HG02588 (cell line): ENCODE measurements around the gene KIF18B.

Experiments used
- ATAC-seq: cut with Tn5 transposase; IDR thresholded peaks from one replicate; pipeline ENCODE4 v1.9.1; 2021; ENCODE audit warnings: mild to moderate bottlenecking, moderate library complexity; ENCODE audit not compliant: unreplicated experiment

KIF18B gene

DNA sequence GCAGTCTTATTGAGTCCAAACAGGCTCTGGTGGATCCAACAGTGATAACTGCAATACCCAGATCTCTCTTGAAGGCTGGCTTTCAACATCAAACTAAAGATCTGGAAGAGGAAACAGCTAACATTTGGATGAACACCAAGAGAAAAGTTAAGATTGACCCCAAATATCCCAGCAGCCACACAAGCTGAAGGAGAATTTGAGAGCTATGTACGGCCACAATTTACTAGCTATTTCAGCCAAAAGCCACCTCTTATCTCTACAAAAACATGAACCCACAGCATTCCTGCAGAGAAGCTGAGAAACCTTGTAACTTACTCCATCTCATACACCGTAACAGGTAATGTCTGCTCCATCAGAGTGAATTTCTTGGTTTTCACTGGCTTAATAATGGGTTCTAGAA, 62.6 kb downstream of the KIF18B start:
- ATAC-seq: no peak

DNA sequence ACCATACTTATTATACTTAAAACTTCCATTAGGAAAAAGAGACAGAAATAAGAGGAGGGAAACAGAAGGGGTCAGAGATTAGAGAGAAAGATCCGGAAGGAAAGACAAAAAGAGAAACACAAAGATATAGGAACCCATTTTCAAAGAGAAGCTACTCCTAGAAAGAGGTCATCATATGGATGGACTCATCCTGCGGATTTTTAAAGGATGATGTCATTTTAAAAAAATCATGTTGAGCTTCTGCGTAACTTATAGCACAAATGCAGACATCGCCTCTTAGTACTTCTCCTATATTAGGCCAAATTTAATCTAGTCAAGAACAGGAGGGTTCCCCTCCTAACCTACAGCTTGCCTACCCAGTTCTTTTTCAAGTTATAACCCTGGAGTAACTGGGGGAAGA, 66.4 kb downstream of the KIF18B start:
- no peak for ATAC-seq

GRCh38 chr17:44880062-44880461, 67.5 kb downstream of the KIF18B start:
- no peak for ATAC-seq

DNA sequence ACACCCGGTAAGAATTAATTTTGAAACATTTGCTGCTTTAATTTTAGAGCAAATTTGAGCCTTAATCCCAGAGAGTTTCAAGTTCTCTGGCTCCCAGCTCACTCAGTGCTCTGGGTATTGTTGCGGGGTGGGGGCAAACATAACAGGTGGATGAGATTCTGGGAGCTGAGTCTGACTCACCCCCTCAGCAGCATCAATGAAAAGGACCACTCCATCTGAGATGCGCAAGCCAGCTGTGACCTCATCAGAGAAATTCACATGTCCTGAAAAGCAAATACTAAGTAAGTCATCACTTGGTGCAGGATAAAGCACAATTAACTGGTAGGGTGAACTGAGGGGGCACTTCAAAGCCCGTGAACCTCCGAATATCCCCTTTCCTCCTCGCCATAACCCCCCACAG, 68.2 kb downstream of the KIF18B start:
- ATAC-seq: no peak

- ATAC-seq: no peak
These were observed 68.8 kb downstream of the KIF18B start for GRCh38 chr17:44878627-44879221.

DNA sequence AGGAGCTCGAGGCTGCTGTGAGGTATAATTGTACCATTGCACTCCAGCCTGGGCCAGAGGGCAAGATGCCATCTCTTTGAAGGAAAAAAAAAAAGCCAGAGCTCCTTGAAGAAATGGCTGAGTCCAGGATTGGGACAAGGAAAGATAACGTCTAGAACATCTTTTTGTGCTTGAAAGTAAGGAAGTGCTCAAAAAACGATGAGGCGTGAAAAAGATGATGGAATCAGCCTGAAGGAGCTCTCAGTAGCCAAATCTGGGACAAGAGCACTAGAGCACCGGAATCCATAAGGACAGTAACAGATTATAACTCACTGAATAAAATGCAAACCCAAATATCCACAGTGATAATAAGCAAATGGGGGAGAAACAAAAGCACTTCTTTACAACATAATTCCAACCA, 70.5 kb downstream of the KIF18B start:
- ATAC-seq: no peak

- ATAC-seq: no peak
These were observed 71.8 kb downstream of the KIF18B start for GRCh38 chr17:44875761-44876160.
